GM23248 (cell line): ENCODE data around the gene CLRN2. TPM values are rescaled to one million over a fixed set of nuclear protein-coding genes. Genes with fewer than 3 reads are reported as not detected.

Experiments
- DNase-seq: peaks from one replicate; pipeline ENCODE4 v3.0.0-alpha.2; 2015
- H2AFZ ChIP-seq: fragments of 200-600 bp; sonication (generic); 2 replicates; pipeline ENCODE4 v1.6.1; 2016; ENCODE audit warnings: antibody characterized with exemption
- H3F3A ChIP-seq: fragments of 200-600 bp; sonication (generic); 2 replicates; pipeline ENCODE4 v1.6.1; 2016; ENCODE audit warnings: mild to moderate bottlenecking, antibody characterized with exemption, mixed run types; ENCODE audit not compliant: insufficient read depth
- H3K27ac ChIP-seq: fragments of 200-600 bp; sonication (generic); 2 replicates; pipeline ENCODE4 v1.5.1; 2016; ENCODE audit warnings: mild to moderate bottlenecking
- H3K27me3 ChIP-seq: fragments of 200-600 bp; sonication (generic); replicated peaks from 2 replicates; pipeline ENCODE4 v1.6.1; 2016; ENCODE audit warnings: mild to moderate bottlenecking; ENCODE audit not compliant: insufficient read depth
- H3K36me3 ChIP-seq: fragments of 200-600 bp; sonication (generic); 2 replicates; pipeline ENCODE4 v1.6.1; 2016; ENCODE audit warnings: low read depth, mild to moderate bottlenecking
- H3K4me1 ChIP-seq: fragments of 200-600 bp; sonication (generic); 2 replicates; pipeline ENCODE4 v1.6.1; 2016; ENCODE audit warnings: mild to moderate bottlenecking; ENCODE audit not compliant: insufficient read depth
- H3K4me2 ChIP-seq: fragments of 200-600 bp; sonication (generic); one replicate; pipeline ENCODE4 v1.6.1; 2016; ENCODE audit warnings: mild to moderate bottlenecking; ENCODE audit not compliant: unreplicated experiment
- H3K4me3 ChIP-seq: fragments of 200-600 bp; sonication (generic); 2 replicates; pipeline ENCODE4 v1.5.1; 2016; ENCODE audit warnings: mild to moderate bottlenecking
- H3K79me2 ChIP-seq: fragments of 200-600 bp; sonication (generic); 2 replicates; pipeline ENCODE4 v1.6.1; 2016; ENCODE audit warnings: mild to moderate bottlenecking; ENCODE audit not compliant: insufficient read depth
- H3K9ac ChIP-seq: fragments of 200-600 bp; sonication (generic); 2 replicates; pipeline ENCODE4 v1.6.1; 2016; ENCODE audit warnings: mild to moderate bottlenecking
- H3K9me2 ChIP-seq: fragments of 200-600 bp; sonication (generic); 2 replicates; pipeline ENCODE4 v1.6.1; 2016; ENCODE audit warnings: mixed run types, mild to moderate bottlenecking, moderate library complexity; ENCODE audit not compliant: insufficient read depth
- H3K9me3 ChIP-seq: fragments of 200-600 bp; sonication (generic); one replicate; pipeline ENCODE4 v1.6.1; 2017; ENCODE audit warnings: low read depth
- H4K20me1 ChIP-seq: fragments of 200-600 bp; sonication (generic); 2 replicates; pipeline ENCODE4 v1.6.0; 2016; ENCODE audit not compliant: insufficient read depth
- EZH2 ChIP-seq: fragments of 200-600 bp; sonication (generic); IDR thresholded peaks from 2 replicates; pipeline ENCODE4 v1.6.1; 2018; ENCODE audit warnings: antibody characterized with exemption, mild to moderate bottlenecking; ENCODE audit not compliant: insufficient read depth, poor library complexity, severe bottlenecking
- EZH2phosphoT487 ChIP-seq: fragments of 200-600 bp; sonication (generic); IDR thresholded peaks from 2 replicates; pipeline ENCODE4 v1.6.1; 2018; ENCODE audit warnings: antibody characterized with exemption, moderate library complexity, mild to moderate bottlenecking, low read depth; ENCODE audit not compliant: insufficient read depth
- WGBS, 2 experiments: methylation state at CpG; one replicate each; pipeline ENCODE4 v1.1.6; 2015 to 2017; ENCODE audit warnings: low lambda C conversion rate in 2 of 2, low coverage in 1 of 2; ENCODE audit errors: missing lambda C conversion rate in 2 of 2; 5-methylcytosine and 5-hydroxymethylcytosine counted together
- in situ Hi-C: fragments of 300-500 bp; cut with MboI; formaldehyde crosslinking; loops from 2 replicates; pipeline ENCODE4 v1.15.0; 2020
- polyA plus RNA-seq: library from polyadenylated mRNA; unstranded; fragments of >200 nt; fragmentation: Nextera tagmentation; extraction: Ambion mirVana; gene quantifications from 2 replicates; pipeline ENCODE4 v1.2.1, GENCODE V29; 2016
- total RNA-seq: library from RNA; depleted of rRNA; stranded (reverse); fragments of >200 nt; shearing (Covaris generic); gene quantifications from 2 replicates; pipeline ENCODE4 v1.2.3, GENCODE V29; 2014

CLRN2 gene
- total and polyA plus RNA-seq, 2 experiments from 2014 or later, result not detected

DNA sequence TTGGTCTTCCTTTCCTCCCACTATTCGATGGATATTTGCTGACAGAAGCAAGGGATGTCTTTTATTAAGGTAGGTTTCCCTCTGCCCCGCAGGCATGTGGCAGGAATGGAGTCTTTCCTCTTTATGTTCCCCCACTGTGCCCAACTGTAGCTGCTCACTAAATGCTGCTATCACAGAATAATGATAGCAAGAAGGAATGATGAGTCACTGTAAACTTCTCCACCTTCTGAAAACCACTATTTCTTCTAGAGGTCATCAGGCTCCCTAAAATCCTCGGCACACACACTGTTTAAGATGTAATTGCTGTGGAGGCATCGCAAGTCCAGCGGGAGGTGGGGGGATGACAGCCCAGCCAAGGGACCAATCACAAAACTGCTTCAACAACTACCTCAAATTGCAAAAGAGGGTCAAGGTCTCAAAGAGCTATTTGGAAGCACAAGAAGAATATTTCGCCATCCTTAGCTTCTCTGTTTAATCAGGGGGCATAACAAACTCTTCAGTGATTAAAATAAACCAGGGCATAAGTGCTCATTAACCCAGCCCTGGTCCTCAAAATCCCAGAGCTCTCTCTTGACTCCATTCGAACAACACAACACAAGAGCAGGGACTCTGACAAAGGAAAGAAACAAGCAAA lies 17.0 kb upstream of the CLRN2 start:
- no peaks in the 10 kb centered on the region for H3K27me3 ChIP-seq
- H3K79me2 ChIP-seq, result no peaks in the 10 kb centered on the region
- peaks cover 29% of the 10 kb centered on the region; the same call in 1 of the 2 replicates for H3K36me3 ChIP-seq
- no peak overlapping the region for H3K27ac ChIP-seq
- no peak for DNase-seq
- H3K9ac ChIP-seq, result no peak overlapping the region
- in situ Hi-C loops, result no loop called here
- no peak overlapping the region for H3K4me2 ChIP-seq
- H3K4me1 ChIP-seq, result peaks cover 11% of the 10 kb centered on the region
- no peaks in the 10 kb centered on the region for H3K9me2 ChIP-seq
- no peak overlapping the region for H3K4me3 ChIP-seq
- TF ChIP-seq EZH2 (no peak), EZH2phosphoT487 (no peak)
- WGBS, 2 experiments, result 90 to 95% methylated on average over 7 of the region's 7 CpGs
- no peaks in the 10 kb centered on the region for H4K20me1 ChIP-seq
- H3F3A ChIP-seq, result peaks cover 4% of the 10 kb centered on the region; the same call in 1 of the 2 replicates
- H2AFZ ChIP-seq, result no peak overlapping the region
- no peaks in the 10 kb centered on the region for H3K9me3 ChIP-seq

- TF ChIP-seq EZH2phosphoT487 (no peak), EZH2 (no peak)
- no peaks in the 10 kb centered on the region for H3K79me2 ChIP-seq
- no peaks in the 10 kb centered on the region for H3K27me3 ChIP-seq
- no peaks in the 10 kb centered on the region for H3K9me3 ChIP-seq
- H3K9me2 ChIP-seq, result no peaks in the 10 kb centered on the region
- H3F3A ChIP-seq, result peaks cover 4% of the 10 kb centered on the region; the same call in 1 of the 2 replicates
- H2AFZ ChIP-seq, result no peak overlapping the region
- H3K4me2 ChIP-seq, result no peak overlapping the region
- peaks cover 30% of the 10 kb centered on the region; the same call in 1 of the 2 replicates for H3K36me3 ChIP-seq
- H3K9ac ChIP-seq, result no peak overlapping the region
- in situ Hi-C loops, result no loop called here
- H3K4me3 ChIP-seq, result no peak overlapping the region
- no peak overlapping the region for H3K27ac ChIP-seq
- H3K4me1 ChIP-seq, result no peaks in the 10 kb centered on the region
- H4K20me1 ChIP-seq, result no peaks in the 10 kb centered on the region
- no peak for DNase-seq
Observed at GRCh38 chr4:17500574-17500973, 14.4 kb upstream of the CLRN2 start.

GRCh38 chr4:17502756-17503155 lies 12.2 kb upstream of the CLRN2 start:
- DNase-seq, result no peak
- no peak for TF ChIP-seq EZH2phosphoT487
- no peak for TF ChIP-seq EZH2
- Histone ChIP-seq H3K4me3 (no peak overlapping the region), H3K4me2 (no peak overlapping the region), H3K9me2 (no peaks in the 10 kb centered on the region), H3K36me3 (peaks cover 30% of the 10 kb centered on the region; the same call in 1 of the 2 replicates), H2AFZ (no peak overlapping the region), H3K9ac (no peak overlapping the region), H4K20me1 (no peaks in the 10 kb centered on the region), H3K27ac (no peak overlapping the region), H3K4me1 (no peaks in the 10 kb centered on the region), H3F3A (no peaks in the 10 kb centered on the region), H3K27me3 (no peaks in the 10 kb centered on the region), H3K79me2 (peaks cover 5% of the 10 kb centered on the region), H3K9me3 (no peaks in the 10 kb centered on the region)
- in situ Hi-C loops, result no loop called here
- 93 to 96% methylated on average over 3 of the region's 3 CpGs for WGBS, 2 experiments

- in situ Hi-C loops, result no loop called here
- H3K79me2 ChIP-seq, result peaks cover 5% of the 10 kb centered on the region
- H3K9me2 ChIP-seq, result no peaks in the 10 kb centered on the region
- peaks cover 30% of the 10 kb centered on the region; the same call in 1 of the 2 replicates for H3K36me3 ChIP-seq
- H3K9ac ChIP-seq, result no peak overlapping the region
- no peak overlapping the region for H2AFZ ChIP-seq
- H4K20me1 ChIP-seq, result no peaks in the 10 kb centered on the region
- no peaks in the 10 kb centered on the region for H3K27me3 ChIP-seq
- WGBS, 2 experiments, result 92 to 93% methylated on average over 7 of the region's 7 CpGs
- no peaks in the 10 kb centered on the region for H3F3A ChIP-seq
- H3K27ac ChIP-seq, result no peak overlapping the region
- no peak for DNase-seq
- H3K9me3 ChIP-seq, result no peaks in the 10 kb centered on the region
- H3K4me1 ChIP-seq, result no peaks in the 10 kb centered on the region
- no peak for TF ChIP-seq EZH2
- no peak for TF ChIP-seq EZH2phosphoT487
- no peak overlapping the region for H3K4me3 ChIP-seq
- no peak overlapping the region for H3K4me2 ChIP-seq
Observed at GRCh38 chr4:17504081-17504480, 10.9 kb upstream of the CLRN2 start.
